HCT116 (cell line): ENCODE results near the gene SLC38A8. TPM values are rescaled to one million over a fixed set of nuclear protein-coding genes. Genes with fewer than 3 reads are reported as not detected.

Source experiments
- ATAC-seq: fragments of 200-7000 bp; cut with Tn5 transposase; 2 replicates; pipeline ENCODE4 v1.9.1; 2020; ENCODE audit warnings: mild to moderate bottlenecking, moderate library complexity
- BruUV-seq: library from RNA; stranded (reverse); fragments of 400-500 nt; replicated peaks from 2 replicates; lab custom pipeline; 2021; lab: Mats Ljungman, UMichigan
- CTCF ChIA-PET: fragments of 300-600 bp; sonication (Branson Sonifier 250); formaldehyde crosslinking; loops from one replicate; lab custom pipeline; 2021; ENCODE audit warnings: antibody characterized with exemption; lab: Charles Lee
- POLR2A ChIA-PET: fragments of 300-600, 350-600 bp; sonication (Branson Sonifier 250); formaldehyde crosslinking; loops from one replicate; lab custom pipeline; 2021; ENCODE audit warnings: antibody characterized with exemption; lab: Charles Lee
- RAD21 ChIA-PET, 2 experiments: fragments of 300-600 bp; sonication (Branson Sonifier 250); formaldehyde crosslinking; loops; one replicate each; lab custom pipeline; 2023; ENCODE audit warnings: low total read pairs in 2 of 2; ENCODE audit not compliant: uncharacterized antibody in 2 of 2, unreplicated experiment in 2 of 2, low non-redundant PET in 1 of 2; lab: Charles Lee
- DNase-seq: peaks from one replicate; pipeline ENCODE4 v3.0.0-alpha.2; 2010; ENCODE audit warnings: low read depth, low spot score
- H2AFZ ChIP-seq: fragments of 200-600 bp; shearing (Covaris generic), sonication (generic); 2 replicates; pipeline ENCODE4 v1.6.1; 2017; ENCODE audit warnings: low read depth, mixed run types, mixed read lengths, antibody characterized with exemption, low read length; ENCODE audit not compliant: poor library complexity, severe bottlenecking
- H3K27ac ChIP-seq: 2 replicates; pipeline ENCODE4 v1.5.1; 2012; ENCODE audit warnings: low read depth, low read length
- H3K27me3 ChIP-seq: fragments of 200-600 bp; sonication (generic); 2 replicates; pipeline ENCODE4 v1.6.1; 2016; ENCODE audit warnings: mixed run types, low read length, mixed read lengths; ENCODE audit not compliant: insufficient read depth
- H3K36me3 ChIP-seq, 2 experiments: fragments of 200-500 bp in 1 of 2; fragments of 200-600 bp in 1 of 2; sonication (Bioruptor generic) in 1 of 2; sonication (generic) in 1 of 2; 2 replicates each; pipeline versions ENCODE4 v1.5.1 to v1.6.1; 2014 to 2016; ENCODE audit warnings: low read length in 2 of 2, inconsistent platforms in 1 of 2, mixed read lengths in 1 of 2, mixed run types in 1 of 2; ENCODE audit not compliant: insufficient read depth in 2 of 2, control insufficient read depth in 1 of 2
- H3K4me1 ChIP-seq, 2 experiments: fragments of 200-600 bp in 1 of 2; sonication (generic) in 1 of 2; 2 replicates each; pipeline versions ENCODE4 v1.5.1 to v1.6.1; 2012 to 2017; ENCODE audit warnings: low read length in 2 of 2, inconsistent platforms in 1 of 2, mild to moderate bottlenecking in 1 of 2, mixed read lengths in 1 of 2, mixed run types in 1 of 2, moderate library complexity in 1 of 2; ENCODE audit not compliant: insufficient read depth in 2 of 2, control insufficient read depth in 1 of 2
- H3K4me2 ChIP-seq: fragments of 200-600 bp; sonication (generic); 2 replicates; pipeline ENCODE4 v1.6.1; 2017; ENCODE audit warnings: mixed run types, low read length, mixed read lengths
- H3K4me3 ChIP-seq, 2 experiments: fragments of 200-600 bp in 1 of 2; sonication (generic) in 1 of 2; replicated peaks in 1 of 2; 2 replicates each; pipeline ENCODE4 v1.5.1; 2011 to 2016; ENCODE audit warnings: low read length in 2 of 2, control low read depth in 1 of 2, low read depth in 1 of 2, mild to moderate bottlenecking in 1 of 2, mixed read lengths in 1 of 2, mixed run types in 1 of 2
- H3K79me2 ChIP-seq: fragments of 200-600 bp; sonication (generic); 2 replicates; pipeline ENCODE4 v1.6.1; 2017; ENCODE audit warnings: mild to moderate bottlenecking, mixed run types, low read length, moderate library complexity, mixed read lengths; ENCODE audit not compliant: insufficient read depth
- H3K9ac ChIP-seq: fragments of 200-600 bp; sonication (generic); 2 replicates; pipeline ENCODE4 v1.6.1; 2016; ENCODE audit warnings: low read length, mixed read lengths
- H3K9me2 ChIP-seq: fragments of 200-600 bp; sonication (generic), shearing (Covaris generic); 2 replicates; pipeline ENCODE4 v1.6.1; 2017; ENCODE audit warnings: mixed run types, mild to moderate bottlenecking, moderate library complexity; ENCODE audit not compliant: insufficient read depth
- H3K9me3 ChIP-seq, 2 experiments: fragments of 200-500 bp in 1 of 2; fragments of 200-600 bp in 1 of 2; sonication (Bioruptor generic) in 1 of 2; sonication (generic) in 1 of 2; 2 replicates each; pipeline ENCODE4 v1.6.1; 2014 to 2017; ENCODE audit warnings: low read length in 2 of 2, mixed read lengths in 2 of 2, inconsistent platforms in 1 of 2, low read depth in 1 of 2, mild to moderate bottlenecking in 1 of 2, mixed run types in 1 of 2, moderate library complexity in 1 of 2; ENCODE audit not compliant: control insufficient read depth in 1 of 2, insufficient read depth in 1 of 2
- H4K20me1 ChIP-seq: fragments of 200-600 bp; sonication (generic), shearing (Covaris generic); 2 replicates; pipeline ENCODE4 v1.6.1; 2017; ENCODE audit warnings: mixed run types, mild to moderate bottlenecking, moderate library complexity; ENCODE audit not compliant: insufficient read depth
- CTCF ChIP-seq, 3 experiments: fragments of 200-600 bp in 1 of 3; sonication (generic) in 1 of 3; IDR thresholded peaks in 2 of 3; conservative IDR thresholded peaks in 1 of 3; 2 replicates each; pipeline ENCODE4 v1.5.1; 2012 to 2017; ENCODE audit warnings: low read depth in 2 of 3, low read length in 2 of 3, antibody characterized with exemption in 1 of 3, borderline replicate concordance in 1 of 3, control low read depth in 1 of 3, mild to moderate bottlenecking in 1 of 3, mixed read lengths in 1 of 3, mixed run types in 1 of 3, moderate library complexity in 1 of 3; ENCODE audit not compliant: insufficient read depth in 1 of 3
- ELF1 ChIP-seq: IDR thresholded peaks from 2 replicates; pipeline ENCODE4 v1.6.1; 2012; ENCODE audit warnings: low read depth, borderline replicate concordance
- EZH2phosphoT487 ChIP-seq: fragments of 200-600 bp; IDR thresholded peaks from 2 replicates; pipeline ENCODE4 v1.6.1; 2018; ENCODE audit warnings: antibody characterized with exemption, borderline replicate concordance
- FOSL1 ChIP-seq: IDR thresholded peaks from 2 replicates; pipeline ENCODE4 v1.6.1; 2012; ENCODE audit warnings: low read depth
- POLR2AphosphoS5 ChIP-seq: IDR thresholded peaks from 2 replicates; pipeline ENCODE4 v1.6.1; 2011; ENCODE audit warnings: mild to moderate bottlenecking, low read depth, low read length, moderate library complexity
- REST ChIP-seq: IDR thresholded peaks from 2 replicates; pipeline ENCODE4 v1.6.1; 2012; ENCODE audit warnings: low read depth
- SIN3A ChIP-seq: IDR thresholded peaks from 2 replicates; pipeline ENCODE4 v1.6.1; 2012; ENCODE audit warnings: low read depth
- SP1 ChIP-seq: IDR thresholded peaks from 2 replicates; pipeline ENCODE4 v1.6.1; 2012; ENCODE audit warnings: low read depth
- YY1 ChIP-seq: IDR thresholded peaks from 2 replicates; pipeline ENCODE4 v1.6.1; 2011; ENCODE audit warnings: low read length, low read depth, moderate library complexity, mild to moderate bottlenecking; ENCODE audit not compliant: insufficient replicate concordance; ENCODE audit errors: extremely low read depth
- ZBTB33 ChIP-seq: IDR thresholded peaks from 2 replicates; pipeline ENCODE4 v1.6.1; 2011; ENCODE audit warnings: mild to moderate bottlenecking, low read length, moderate library complexity; ENCODE audit not compliant: insufficient replicate concordance; ENCODE audit errors: extremely low read depth
- ZFX ChIP-seq: fragments of 450-650 bp; IDR thresholded peaks from 2 replicates; pipeline ENCODE4 v1.6.1; 2017
- ZNF274 ChIP-seq: fragments of 200-500 bp; sonication (Bioruptor generic); IDR thresholded peaks from 2 replicates; pipeline ENCODE4 v1.6.1; 2014; ENCODE audit warnings: mild to moderate bottlenecking, low read depth, low read length, inconsistent platforms
- intact Hi-C: fragments of 100-400 bp; cut with micrococcal nuclease; formaldehyde crosslinking; loops from 2 replicates; pipeline ENCODE4 v1.10.0; 2022
- total RNA-seq: library from RNA; stranded (reverse); gene quantifications from one replicate; pipeline ENCODE4 v1.2.1, GENCODE V29; 2021; ENCODE audit not compliant: unreplicated experiment

SLC38A8 gene
- total RNA-seq, 1 experiment from 2014 or later: not detected

GRCh38 chr16:84074721-84075120 is 32.1 kb upstream of the SLC38A8 start:
- H3K4me3 ChIP-seq: no peak overlapping the region
- no peaks in the 10 kb centered on the region for H3K9me2 ChIP-seq
- ATAC-seq (no peak), DNase-seq (no peak)
- no peaks in the 10 kb centered on the region for H3K4me1 ChIP-seq
- peaks cover 24 to 44% of the 10 kb centered on the region in 2 experiments for H3K36me3 ChIP-seq
- H3K79me2 ChIP-seq: 0 out of 2 replicates have a peak, but pooled peaks cover 6% of the 10 kb centered on the region
- H3K27ac ChIP-seq: no peak overlapping the region
- intact Hi-C loops: no loop called here
- H3K4me2 ChIP-seq: no peak overlapping the region
- H4K20me1 ChIP-seq: no peaks in the 10 kb centered on the region
- ChIA-PET RAD21 (no interaction called here), POLR2A (no interaction called here), CTCF (interaction anchor here (1.3 to 1.7 kb wide), 2 partner anchors 9 to 10 kb away, joined by 6 read pairs; no protein-coding TSS in a partner anchor)
- H3K9me3 ChIP-seq: no peaks in the 10 kb centered on the region
- no peak overlapping the region for H2AFZ ChIP-seq
- no peak overlapping the region for H3K9ac ChIP-seq
- BruUV-seq: no TSS peak
- TF ChIP-seq ZBTB33 (no peak), FOSL1 (no peak), YY1 (no peak), ELF1 (no peak), ZNF274 (no peak)
- no peaks in the 10 kb centered on the region for H3K27me3 ChIP-seq

- POLR2A ChIA-PET: no interaction called here
- no TSS peak for BruUV-seq
Observed at GRCh38 chr16:84072014-84072413, 29.4 kb upstream of the SLC38A8 start.

More at GRCh38 chr16:84072014-84072413, 29.4 kb upstream of the SLC38A8 start:
- H3K27ac ChIP-seq: no peak overlapping the region
- intact Hi-C loops: no loop called here
- H3K4me3 ChIP-seq: no peak overlapping the region
- no peak overlapping the region for H2AFZ ChIP-seq
- CTCF ChIA-PET: no interaction called here
- H4K20me1 ChIP-seq: no peaks in the 10 kb centered on the region
- no peaks in the 10 kb centered on the region for H3K79me2 ChIP-seq
- H3K36me3 ChIP-seq: peaks cover 47 to 60% of the 10 kb centered on the region in 2 experiments
- RAD21 ChIA-PET: no interaction called here
- H3K9ac ChIP-seq: no peak overlapping the region
- no peak overlapping the region for H3K4me2 ChIP-seq
- no peaks in the 10 kb centered on the region for H3K9me2 ChIP-seq
- ATAC-seq: no peak
- DNase-seq: no peak
- TF ChIP-seq ZFX (no peak), CTCF (IDR thresholded peaks at IDR 0.05 in 2 of 3, conservative IDR thresholded peaks at IDR 0.05 in 1 of 3; ENCODE audit: borderline replicate concordance in 1 of 3, insufficient read depth in 1 of 3, low read depth in 2 of 3, low read length in 2 of 3) (no peak), SIN3A (no peak), REST (no peak), EZH2phosphoT487 (no peak), POLR2AphosphoS5 (no peak), ZNF274 (no peak), SP1 (no peak)
- H3K27me3 ChIP-seq: no peaks in the 10 kb centered on the region
- no peaks in the 10 kb centered on the region for H3K9me3 ChIP-seq
- H3K4me1 ChIP-seq: no peaks in the 10 kb centered on the region
